Measurements from ENCODE around the gene ATOSA.
A peak's percentile ranks its signal among the peaks of the same experiment; 100 is the strongest.

ATOSA gene

DNA sequence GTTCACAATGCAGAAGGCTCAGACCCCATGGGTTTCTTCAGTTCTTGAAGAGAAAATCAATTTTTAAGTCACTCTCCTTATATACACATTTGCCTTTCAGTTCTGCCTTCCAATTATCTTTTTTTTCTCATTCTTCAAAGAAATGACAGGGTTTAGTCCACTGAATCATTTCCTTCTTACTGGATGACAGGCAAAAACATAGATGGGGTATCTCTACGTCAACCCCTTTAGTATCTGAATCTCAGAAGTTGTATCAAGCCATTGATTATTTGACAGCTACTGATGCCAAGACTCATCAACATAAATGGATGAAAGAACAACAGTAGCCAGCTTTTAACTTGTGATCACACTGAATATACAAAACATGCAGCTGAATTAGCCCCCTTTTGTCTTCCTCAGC is 6.5 kb downstream of the ATOSA start:
- H3K27me3 Mint-ChIP-seq, result no peaks in the 10 kb centered on the region
- H3K9me3 Mint-ChIP-seq, result no peaks in the 10 kb centered on the region
- H3K36me3 Mint-ChIP-seq, result peaks cover 24% of the 10 kb centered on the region
- no peak overlapping the region for H3K27ac Mint-ChIP-seq
- no peak overlapping the region for H3K4me3 Mint-ChIP-seq
- H3K4me1 Mint-ChIP-seq, result peaks cover 55% of the 10 kb centered on the region

DNA sequence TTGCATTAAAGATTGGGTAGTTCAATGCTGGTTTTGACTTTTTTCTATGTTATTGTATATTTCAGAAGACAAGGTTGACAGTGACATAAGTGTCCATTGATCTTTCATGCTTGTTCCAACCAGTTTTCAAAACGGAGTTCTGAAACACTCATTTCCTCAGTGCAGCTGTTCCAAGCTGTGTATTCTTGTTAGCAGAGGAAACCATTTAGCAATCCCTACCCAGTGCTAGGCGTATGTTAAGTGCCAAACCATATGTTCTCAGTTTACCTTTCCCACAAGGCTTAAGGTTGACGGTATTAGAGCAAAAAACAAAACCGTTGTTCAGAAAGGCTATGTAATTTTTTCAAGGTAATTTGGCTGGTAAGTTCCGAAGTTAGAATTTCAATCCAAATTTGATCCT is 9.1 kb downstream of the ATOSA start:
- no peak overlapping the region for H3K4me3 Mint-ChIP-seq
- peak overlapping the region; percentile 17 for H3K27ac Mint-ChIP-seq
- H3K27me3 Mint-ChIP-seq, result no peaks in the 10 kb centered on the region
- no peaks in the 10 kb centered on the region for H3K9me3 Mint-ChIP-seq
- peaks cover 30% of the 10 kb centered on the region for H3K36me3 Mint-ChIP-seq
- H3K4me1 Mint-ChIP-seq, result peaks cover 46% of the 10 kb centered on the region

DNA sequence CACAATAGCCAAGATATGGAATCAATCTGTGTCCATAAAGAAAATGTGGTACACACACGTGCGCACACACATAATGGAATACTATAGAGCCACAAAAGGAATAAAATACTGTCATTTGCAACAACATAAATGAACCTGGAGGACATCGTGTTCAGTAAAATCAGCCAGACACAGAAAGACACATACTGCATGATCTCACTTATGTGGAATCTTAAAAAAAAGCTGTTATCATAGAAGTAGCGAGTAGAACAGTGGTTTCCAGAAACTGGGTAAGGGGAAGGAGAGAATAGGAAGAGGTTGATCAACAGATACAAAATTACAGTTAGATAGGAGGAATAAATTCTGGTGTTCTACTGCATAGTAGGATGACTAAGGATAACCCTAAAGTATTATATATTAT is 11.1 kb downstream of the ATOSA start:
- H3K27me3 Mint-ChIP-seq, result no peaks in the 10 kb centered on the region
- no peak overlapping the region for H3K27ac Mint-ChIP-seq
- no peaks in the 10 kb centered on the region for H3K9me3 Mint-ChIP-seq
- H3K4me1 Mint-ChIP-seq, result peaks cover 39% of the 10 kb centered on the region
- H3K4me3 Mint-ChIP-seq, result no peak overlapping the region
- H3K36me3 Mint-ChIP-seq, result peaks cover 31% of the 10 kb centered on the region

DNA sequence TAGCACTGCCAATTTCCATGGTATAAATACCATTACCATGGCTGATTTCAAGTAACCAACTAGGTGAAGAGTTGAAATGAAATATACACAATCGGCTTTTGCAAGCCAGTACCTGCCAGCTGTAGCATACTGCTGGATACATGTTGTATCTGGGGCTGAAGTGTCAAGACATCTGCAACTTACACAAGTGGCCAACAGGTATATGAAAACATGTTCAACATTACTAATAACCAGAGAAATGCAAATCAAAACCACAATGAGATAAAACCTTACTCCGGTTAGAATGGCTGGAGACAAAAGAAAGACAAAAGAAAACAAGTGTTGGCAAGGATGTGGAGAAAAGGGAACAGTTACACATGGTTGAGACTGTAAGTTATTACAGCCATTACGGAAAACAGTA is 11.6 kb downstream of the ATOSA start:
- Mint-ChIP-seq H3K9me3 (no peaks in the 10 kb centered on the region), H3K27me3 (no peaks in the 10 kb centered on the region), H3K27ac (no peak overlapping the region), H3K4me3 (no peak overlapping the region), H3K4me1 (peaks cover 38% of the 10 kb centered on the region), H3K36me3 (peaks cover 34% of the 10 kb centered on the region)

DNA sequence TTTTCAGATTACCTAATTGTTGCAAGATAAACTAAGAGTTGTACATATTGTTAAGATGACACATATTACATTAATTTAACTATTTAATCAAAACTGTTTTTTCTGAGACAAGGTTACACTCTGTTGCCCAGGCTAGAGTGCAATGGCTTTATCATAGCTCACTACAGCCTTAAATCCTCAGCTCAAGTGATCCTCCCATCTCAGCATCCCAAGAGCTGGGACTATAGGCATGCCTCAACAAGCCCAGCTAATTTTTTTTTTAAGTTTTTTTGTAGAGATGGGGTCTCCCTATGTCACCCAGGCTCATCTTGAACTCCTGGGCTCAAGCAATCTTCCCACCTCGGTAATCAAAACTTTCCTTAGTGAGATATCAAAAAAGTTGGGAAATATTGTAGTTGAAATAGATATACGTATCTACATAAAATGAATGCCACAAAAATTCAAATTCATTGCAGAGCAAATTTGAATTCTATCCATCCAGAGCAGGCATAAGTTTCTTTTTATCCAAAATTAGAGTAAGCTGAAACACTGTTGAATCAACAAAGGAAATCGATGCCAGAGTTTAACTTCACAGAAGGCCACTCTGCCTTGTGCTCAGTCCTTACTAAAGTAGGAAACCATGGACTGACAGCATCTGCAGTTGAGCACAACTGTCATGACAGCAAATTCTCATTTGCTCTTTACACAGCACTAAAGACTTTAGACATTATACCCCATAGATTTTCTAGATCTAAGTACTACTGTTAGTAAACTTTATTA is 15.5 kb downstream of the ATOSA start:
- H3K4me3 Mint-ChIP-seq, result no peak overlapping the region
- no peak overlapping the region for H3K27ac Mint-ChIP-seq
- H3K9me3 Mint-ChIP-seq, result no peaks in the 10 kb centered on the region
- peaks cover 27% of the 10 kb centered on the region for H3K36me3 Mint-ChIP-seq
- H3K27me3 Mint-ChIP-seq, result no peaks in the 10 kb centered on the region
- H3K4me1 Mint-ChIP-seq, result peaks cover 50% of the 10 kb centered on the region

DNA sequence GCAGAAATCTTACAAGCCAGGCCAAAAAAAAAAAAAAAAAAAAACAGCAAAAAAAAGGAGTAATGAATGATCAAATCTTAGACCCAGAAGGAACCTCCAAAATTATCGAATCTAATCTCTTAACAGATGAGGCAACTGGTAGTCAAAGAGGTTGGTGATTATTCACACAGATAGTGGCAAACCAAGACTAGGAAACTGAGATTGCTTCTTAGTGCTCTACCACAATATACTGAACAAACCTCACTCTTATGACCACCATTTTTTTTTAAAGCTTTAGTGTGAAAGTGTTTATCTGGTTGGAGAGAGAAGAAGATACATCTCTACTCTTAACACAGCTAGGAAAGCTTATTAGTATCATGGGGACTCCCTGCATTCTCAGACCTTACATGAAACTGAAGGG is 17.3 kb downstream of the ATOSA start:
- Mint-ChIP-seq H3K4me1 (peaks cover 47% of the 10 kb centered on the region), H3K27ac (no peak overlapping the region), H3K27me3 (no peaks in the 10 kb centered on the region), H3K36me3 (peaks cover 25% of the 10 kb centered on the region), H3K9me3 (no peaks in the 10 kb centered on the region), H3K4me3 (no peak overlapping the region)

DNA sequence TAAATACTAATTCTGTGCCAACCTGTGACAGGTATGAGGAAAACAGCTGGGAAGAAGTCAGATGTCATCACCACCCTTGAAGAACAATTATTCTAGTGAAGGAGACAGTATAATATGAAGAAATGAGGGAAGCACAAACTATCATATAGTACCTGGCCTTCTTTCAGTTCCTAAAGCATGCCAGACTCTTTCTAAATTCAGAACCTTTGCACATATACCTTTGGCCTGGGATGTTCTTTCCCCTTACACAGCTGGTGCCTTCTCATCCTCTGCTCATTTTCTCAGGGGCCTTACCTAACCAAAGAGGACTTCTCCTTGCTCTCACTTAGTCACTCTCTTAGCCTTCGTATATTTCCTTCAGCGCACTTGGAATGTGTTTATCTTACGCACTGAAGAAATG is 19.0 kb downstream of the ATOSA start:
- H3K27me3 Mint-ChIP-seq, result no peaks in the 10 kb centered on the region
- H3K4me1 Mint-ChIP-seq, result peaks cover 38% of the 10 kb centered on the region
- H3K9me3 Mint-ChIP-seq, result no peaks in the 10 kb centered on the region
- no peak overlapping the region for H3K4me3 Mint-ChIP-seq
- H3K36me3 Mint-ChIP-seq, result peaks cover 18% of the 10 kb centered on the region
- no peak overlapping the region for H3K27ac Mint-ChIP-seq

DNA sequence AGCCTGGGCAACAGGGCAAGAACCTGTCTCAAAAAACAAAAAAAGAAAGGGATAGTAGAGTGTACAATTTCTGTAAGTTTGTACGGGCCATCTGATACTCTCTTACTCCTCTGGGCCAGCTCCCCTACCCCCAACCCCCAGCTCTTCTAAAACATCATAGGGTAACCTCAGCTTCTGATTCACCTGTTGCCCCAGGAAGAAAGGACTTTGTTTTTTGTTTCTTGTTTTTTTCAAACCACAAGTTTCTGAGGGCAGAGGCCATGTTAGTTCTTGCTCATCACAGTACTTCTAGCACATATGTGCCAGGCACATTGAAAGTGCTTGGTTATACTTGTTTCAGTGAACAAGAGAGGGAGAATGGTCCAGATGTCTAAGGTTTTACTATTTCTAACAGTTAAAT is 20.2 kb downstream of the ATOSA start:
- Mint-ChIP-seq H3K27me3 (no peaks in the 10 kb centered on the region), H3K4me1 (peaks cover 41% of the 10 kb centered on the region), H3K36me3 (peaks cover 22% of the 10 kb centered on the region), H3K27ac (peak overlapping the region; percentile 79), H3K9me3 (no peaks in the 10 kb centered on the region), H3K4me3 (no peak overlapping the region)

DNA sequence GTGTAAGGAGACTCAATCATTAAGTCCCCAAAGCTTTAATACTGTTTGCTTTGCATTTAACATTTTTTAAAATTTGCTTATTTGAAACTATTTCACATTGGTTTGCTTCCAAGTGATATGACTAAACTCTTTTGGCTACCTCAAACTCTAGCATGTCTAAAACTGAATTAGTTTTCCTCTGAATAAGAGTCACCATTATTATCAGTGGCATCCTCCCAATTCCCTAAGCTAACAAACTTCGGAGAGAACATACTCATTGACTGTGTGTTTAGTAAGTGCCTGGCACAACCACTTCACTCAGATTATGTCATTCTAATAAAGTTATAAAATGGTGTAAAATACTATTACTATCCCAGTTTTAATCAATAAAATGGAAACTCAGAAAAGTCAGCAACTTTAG is 21.9 kb downstream of the ATOSA start:
- Mint-ChIP-seq H3K27ac (no peak overlapping the region), H3K9me3 (no peaks in the 10 kb centered on the region), H3K4me3 (no peak overlapping the region), H3K27me3 (no peaks in the 10 kb centered on the region), H3K36me3 (peaks cover 21% of the 10 kb centered on the region), H3K4me1 (peaks cover 46% of the 10 kb centered on the region)

DNA sequence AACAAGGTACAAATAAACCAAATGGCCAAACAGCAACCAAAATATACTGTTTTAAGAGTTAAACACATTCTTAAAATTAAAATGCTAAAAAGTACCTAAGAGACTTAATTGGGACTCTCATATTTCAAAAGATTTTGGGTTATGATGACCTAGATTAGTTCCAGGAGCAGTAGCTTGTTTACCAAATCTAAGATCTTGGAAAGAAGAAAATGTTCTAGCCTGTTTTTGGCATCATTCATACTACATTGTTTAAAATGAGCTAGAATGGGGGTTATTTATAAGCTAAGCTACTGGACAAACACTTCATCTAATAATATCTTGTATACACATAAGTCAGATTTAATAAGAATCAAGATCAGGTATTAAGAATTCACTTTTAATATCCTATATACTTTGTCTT is 22.8 kb downstream of the ATOSA start:
- Mint-ChIP-seq H3K36me3 (peaks cover 17% of the 10 kb centered on the region), H3K4me3 (no peak overlapping the region), H3K9me3 (no peaks in the 10 kb centered on the region), H3K4me1 (peaks cover 46% of the 10 kb centered on the region), H3K27me3 (no peaks in the 10 kb centered on the region), H3K27ac (no peak overlapping the region)

DNA sequence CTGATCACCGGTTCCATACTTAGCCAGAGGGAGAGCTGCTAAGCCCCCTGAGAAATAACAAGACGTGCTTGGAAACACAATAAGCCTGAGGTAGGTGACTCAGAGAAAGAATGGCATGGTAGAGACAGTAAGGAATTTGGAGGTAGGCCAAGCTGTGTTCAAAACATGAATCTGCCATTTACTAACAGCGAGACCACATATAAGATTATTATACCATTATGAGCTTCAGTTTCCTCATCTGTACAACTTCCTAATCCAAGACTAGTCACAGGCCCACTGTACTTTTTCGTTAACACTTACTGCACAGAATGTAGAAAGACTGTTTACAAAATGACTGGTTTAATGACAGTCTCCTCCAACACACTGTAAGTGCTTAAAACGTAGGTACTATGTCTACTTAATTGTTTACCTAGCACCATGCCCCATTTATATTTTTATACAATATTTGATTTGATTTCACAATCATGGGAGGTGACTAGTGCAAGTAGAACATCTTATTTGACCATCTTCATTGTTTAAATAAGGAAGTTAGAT is 25.7 kb downstream of the ATOSA start:
- Mint-ChIP-seq H3K4me3 (no peak overlapping the region), H3K27ac (no peak overlapping the region)

DNA sequence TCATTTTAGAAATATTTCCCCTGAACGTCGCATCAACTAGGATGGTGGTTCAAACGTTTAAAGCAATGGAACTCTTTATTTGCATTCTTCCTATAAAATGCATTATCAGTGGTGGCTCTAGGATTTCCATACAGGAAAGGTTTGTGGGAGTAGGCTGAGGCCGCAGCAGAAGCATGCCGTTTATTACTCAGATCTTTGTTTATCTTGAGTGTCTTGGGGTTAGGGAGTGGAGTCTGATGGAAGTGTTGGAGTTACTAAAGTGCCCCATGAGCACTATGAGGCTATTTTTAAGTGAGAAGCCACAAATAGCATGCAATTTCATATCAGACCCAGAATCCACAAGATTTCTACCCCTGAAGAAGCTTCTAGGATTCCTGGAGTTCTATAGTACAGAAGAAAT is 26.2 kb downstream of the ATOSA start:
- Mint-ChIP-seq H3K4me3 (no peak overlapping the region), H3K4me1 (peaks cover 28% of the 10 kb centered on the region), H3K9me3 (no peaks in the 10 kb centered on the region), H3K27ac (no peak overlapping the region), H3K36me3 (peaks cover 10% of the 10 kb centered on the region), H3K27me3 (no peaks in the 10 kb centered on the region)

More for the DNA sequence above, 25.7 kb downstream of the ATOSA start:
- Mint-ChIP-seq H3K9me3 (no peaks in the 10 kb centered on the region), H3K4me1 (peaks cover 33% of the 10 kb centered on the region), H3K36me3 (peaks cover 15% of the 10 kb centered on the region), H3K27me3 (no peaks in the 10 kb centered on the region)

DNA sequence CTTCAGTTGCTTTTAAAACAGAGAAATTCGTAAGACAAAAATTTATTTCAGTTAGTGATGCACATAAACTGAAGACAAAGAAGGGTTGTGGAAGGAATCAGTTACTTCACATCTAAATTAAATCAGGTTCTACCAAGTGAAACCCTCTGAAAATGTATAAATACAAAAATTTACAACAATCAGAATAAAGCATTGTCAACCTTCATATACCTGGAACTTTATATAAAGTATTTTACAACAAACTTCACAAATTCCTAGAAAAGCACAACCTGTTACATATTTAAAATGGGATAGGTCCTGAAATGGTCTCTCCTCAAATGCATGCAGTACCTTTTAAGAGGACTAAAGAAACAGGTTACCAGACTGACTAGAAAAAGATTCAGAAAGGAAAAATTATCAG is 26.9 kb downstream of the ATOSA start:
- H3K4me1 Mint-ChIP-seq, result peaks cover 31% of the 10 kb centered on the region
- no peak overlapping the region for H3K27ac Mint-ChIP-seq
- H3K9me3 Mint-ChIP-seq, result no peaks in the 10 kb centered on the region
- H3K27me3 Mint-ChIP-seq, result no peaks in the 10 kb centered on the region
- no peak overlapping the region for H3K4me3 Mint-ChIP-seq
- H3K36me3 Mint-ChIP-seq, result peaks cover 12% of the 10 kb centered on the region

DNA sequence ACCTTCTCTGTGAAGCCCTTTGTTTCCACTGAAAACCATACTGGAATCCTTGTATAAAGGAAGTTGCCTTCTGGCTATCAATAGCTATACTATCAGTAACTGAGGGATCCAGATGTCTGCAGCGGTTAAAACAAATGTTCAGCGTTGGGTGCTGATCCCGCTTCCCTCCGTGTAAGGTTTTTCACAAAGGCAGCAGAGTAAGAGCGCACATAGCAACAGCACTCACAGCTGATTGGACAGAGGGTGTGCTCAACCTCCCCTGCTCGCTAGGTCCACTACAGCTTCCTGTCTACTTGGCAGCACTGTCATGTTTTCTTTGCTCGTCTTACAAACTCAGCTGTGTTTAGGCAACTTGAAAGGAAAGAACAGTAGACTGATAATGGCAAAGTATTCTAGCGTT is 27.3 kb downstream of the ATOSA start:
- Mint-ChIP-seq H3K27me3 (no peaks in the 10 kb centered on the region), H3K4me1 (peaks cover 31% of the 10 kb centered on the region), H3K27ac (no peak overlapping the region), H3K9me3 (no peaks in the 10 kb centered on the region), H3K4me3 (peak overlapping the region; percentile 49), H3K36me3 (peaks cover 13% of the 10 kb centered on the region)

DNA sequence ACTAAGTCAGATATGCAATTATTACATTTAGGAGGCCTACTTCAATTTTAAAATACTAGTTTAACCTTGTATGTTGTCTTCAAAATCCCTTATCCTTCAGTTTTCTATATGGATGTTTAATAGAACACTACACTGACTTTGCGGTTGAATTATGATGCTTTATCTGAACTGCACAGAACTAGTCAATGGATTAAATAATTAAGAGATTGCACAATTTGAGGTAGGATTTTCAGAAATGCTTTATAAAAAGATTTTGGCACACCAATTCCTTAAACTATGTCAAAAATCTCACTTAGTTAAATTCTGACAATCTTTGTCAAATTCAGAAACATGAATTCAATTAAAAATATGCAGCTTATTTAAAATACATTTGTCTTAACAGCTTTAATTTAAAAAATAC is 28.1 kb downstream of the ATOSA start:
- Mint-ChIP-seq H3K4me1 (peaks cover 31% of the 10 kb centered on the region), H3K36me3 (peaks cover 13% of the 10 kb centered on the region), H3K27ac (no peak overlapping the region), H3K27me3 (no peaks in the 10 kb centered on the region), H3K4me3 (no peak overlapping the region), H3K9me3 (no peaks in the 10 kb centered on the region)

DNA sequence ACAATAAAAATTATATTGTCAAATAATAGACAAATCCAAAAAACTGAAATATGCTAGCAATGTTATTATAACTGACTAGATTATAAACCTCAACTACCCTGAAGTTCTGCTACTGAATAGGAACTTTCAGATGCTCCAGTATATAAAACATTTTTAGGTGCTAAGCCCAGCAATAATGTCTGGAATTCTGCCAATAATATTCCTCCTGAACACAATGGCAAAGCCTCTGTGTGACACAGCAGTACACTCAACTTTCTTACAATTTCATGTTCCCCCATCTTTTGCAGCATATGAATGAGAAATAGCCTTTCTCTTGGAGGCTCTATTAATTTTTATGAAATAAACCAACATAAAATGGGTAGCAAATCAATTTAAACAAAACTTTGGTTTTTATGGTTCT is 29.5 kb downstream of the ATOSA start:
- Mint-ChIP-seq H3K9me3 (no peaks in the 10 kb centered on the region), H3K36me3 (peaks cover 11% of the 10 kb centered on the region), H3K4me3 (no peak overlapping the region), H3K4me1 (peaks cover 28% of the 10 kb centered on the region), H3K27me3 (no peaks in the 10 kb centered on the region), H3K27ac (no peak overlapping the region)

DNA sequence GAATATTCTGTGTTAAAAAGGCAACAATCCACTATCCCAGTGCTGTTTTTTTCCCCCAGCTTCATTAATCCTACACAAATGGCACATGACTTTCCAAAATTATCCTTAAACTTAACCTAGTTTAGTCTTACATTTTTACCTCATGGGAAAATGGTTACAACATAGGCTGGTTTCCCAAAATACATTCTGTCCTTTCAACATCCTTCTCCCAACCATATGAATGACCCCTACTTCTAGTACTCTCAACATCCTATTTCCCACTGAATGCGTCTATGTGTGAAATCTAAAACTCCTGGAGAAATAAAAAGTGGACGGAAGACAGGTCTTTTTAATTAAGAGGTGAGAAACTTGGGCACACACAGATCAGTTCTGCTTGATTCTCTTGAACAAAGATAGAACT is 33.3 kb downstream of the ATOSA start:
- no peak overlapping the region for H3K4me3 Mint-ChIP-seq
- H3K36me3 Mint-ChIP-seq, result peaks cover 8% of the 10 kb centered on the region
- H3K9me3 Mint-ChIP-seq, result no peaks in the 10 kb centered on the region
- H3K27me3 Mint-ChIP-seq, result no peaks in the 10 kb centered on the region
- peak overlapping the region; percentile 76 for H3K27ac Mint-ChIP-seq
- peaks cover 29% of the 10 kb centered on the region for H3K4me1 Mint-ChIP-seq

All from activated naive CD4-positive, alpha-beta T cell treated with anti-CD3 and anti-CD28 coated beads, Interleukin-2, amount 50 U/mL, for 24 hours (primary cell).